Activated CD8-positive, alpha-beta memory T cell treated with anti-CD3 and anti-CD28 coated beads, Interleukin-2, amount 50 U/mL, for 24 hours (primary cell): Measurements from ENCODE around the gene ZEB2.

ENCODE experiments used
- DNase-seq: peaks from one replicate; pipeline ENCODE4 v3.0.0-alpha.2; 2020; ENCODE audit errors: extremely low read depth

The ZEB2 gene

GRCh38 chr2:144471305-144472045 lies 48.4 kb downstream of the ZEB2 start:
- DNase-seq, result no peak

GRCh38 chr2:144470816-144471215 lies 49.1 kb downstream of the ZEB2 start:
- DNase-seq, result no peak

GRCh38 chr2:144470334-144470733 lies 49.6 kb downstream of the ZEB2 start:
- DNase-seq, result no peak

- no peak for DNase-seq
Observed at GRCh38 chr2:144469798-144470197, 50.1 kb downstream of the ZEB2 start.

GRCh38 chr2:144468823-144469595 lies 50.9 kb downstream of the ZEB2 start:
- no peak for DNase-seq

- DNase-seq, result no peak
Observed at GRCh38 chr2:144467502-144468137, 52.3 kb downstream of the ZEB2 start.

GRCh38 chr2:144466637-144467036 lies 53.3 kb downstream of the ZEB2 start:
- no peak for DNase-seq

GRCh38 chr2:144465749-144466148 lies 54.2 kb downstream of the ZEB2 start:
- DNase-seq, result no peak

GRCh38 chr2:144464730-144465129 lies 55.2 kb downstream of the ZEB2 start:
- no peak for DNase-seq

GRCh38 chr2:144463266-144463665 lies 56.7 kb downstream of the ZEB2 start:
- no peak for DNase-seq

GRCh38 chr2:144462266-144462665 lies 57.7 kb downstream of the ZEB2 start:
- DNase-seq, result no peak

- DNase-seq, result no peak
Observed at GRCh38 chr2:144461308-144461766, 58.6 kb downstream of the ZEB2 start.

GRCh38 chr2:144460727-144461307 lies 59.1 kb downstream of the ZEB2 start:
- DNase-seq, result no peak

GRCh38 chr2:144459937-144460336 lies 60.0 kb downstream of the ZEB2 start:
- DNase-seq, result no peak

GRCh38 chr2:144459286-144459685 lies 60.6 kb downstream of the ZEB2 start:
- no peak for DNase-seq

- DNase-seq, result no peak
Observed at GRCh38 chr2:144458541-144458940, 61.4 kb downstream of the ZEB2 start.

GRCh38 chr2:144456680-144457079 lies 63.2 kb downstream of the ZEB2 start:
- DNase-seq, result no peak

GRCh38 chr2:144455987-144456386 lies 63.9 kb downstream of the ZEB2 start:
- no peak for DNase-seq

- no peak for DNase-seq
Observed at GRCh38 chr2:144454466-144455287, 65.2 kb downstream of the ZEB2 start.

GRCh38 chr2:144453486-144454158 lies 66.3 kb downstream of the ZEB2 start:
- DNase-seq, result no peak

GRCh38 chr2:144452989-144453336 lies 67.0 kb downstream of the ZEB2 start:
- no peak for DNase-seq
